Liver (tissue), 9 donors: ENCODE measurements around the gene AS3MT. TPM values are rescaled to one million over a fixed set of nuclear protein-coding genes. Genes with fewer than 3 reads are reported as not detected.

Experiments
- DNase-seq: peaks from one replicate; pipeline ENCODE4 v3.0.0-alpha.2; 2017; ENCODE audit warnings: low spot score
- H3K27ac ChIP-seq, 2 donors: one replicate each; pipeline ENCODE4 v1.7.0; 2013; ENCODE audit warnings: inconsistent platforms in 2 of 2, low read length in 2 of 2, control low read depth in 1 of 2, low read depth in 1 of 2, mild to moderate bottlenecking in 1 of 2
- H3K27me3 ChIP-seq, 4 donors: one replicate each; pipeline versions ENCODE4 v1.6.1 to v1.7.0; 2013; ENCODE audit warnings: low read length in 3 of 4, inconsistent platforms in 1 of 4, mild to moderate bottlenecking in 1 of 4, moderate library complexity in 1 of 4; ENCODE audit not compliant: control insufficient read depth in 4 of 4, insufficient read depth in 4 of 4
- H3K36me3 ChIP-seq, 4 donors: one replicate each; pipeline versions ENCODE4 v1.6.1 to v1.7.0; 2013; ENCODE audit warnings: low read length in 3 of 4, mild to moderate bottlenecking in 3 of 4, low read depth in 1 of 4, moderate library complexity in 1 of 4; ENCODE audit not compliant: control insufficient read depth in 4 of 4, insufficient read depth in 3 of 4
- H3K4me1 ChIP-seq, 4 donors: one replicate each; pipeline versions ENCODE4 v1.6.1 to v1.7.0; 2013; ENCODE audit warnings: low read length in 3 of 4, mild to moderate bottlenecking in 3 of 4, moderate library complexity in 1 of 4; ENCODE audit not compliant: control insufficient read depth in 4 of 4, insufficient read depth in 4 of 4
- H3K4me3 ChIP-seq, 3 donors: one replicate each; pipeline versions ENCODE4 v1.6.1 to v1.7.0; 2013; ENCODE audit warnings: low read length in 3 of 3, control low read depth in 1 of 3, low read depth in 1 of 3, mild to moderate bottlenecking in 1 of 3
- H3K9ac ChIP-seq, 2 donors: one replicate each; pipeline ENCODE4 v1.7.0; 2013; ENCODE audit warnings: low read length in 2 of 2, mild to moderate bottlenecking in 2 of 2, moderate library complexity in 2 of 2, control low read depth in 1 of 2, low read depth in 1 of 2
- H3K9me3 ChIP-seq, 4 donors: one replicate each; pipeline versions ENCODE4 v1.6.1 to v1.7.0; 2013; ENCODE audit warnings: low read length in 3 of 4; ENCODE audit not compliant: control insufficient read depth in 4 of 4
- EGR1 ChIP-seq, 2 donors: IDR thresholded peaks; 2 replicates each; pipeline ENCODE4 v1.6.1; 2016 to 2018; ENCODE audit warnings: antibody characterized with exemption in 2 of 2, low read depth in 2 of 2
- GABPA ChIP-seq, 2 donors: IDR thresholded peaks in 1 of 2; conservative IDR thresholded peaks in 1 of 2; 2 replicates each; pipeline ENCODE4 v1.6.1; 2016; ENCODE audit warnings: antibody characterized with exemption in 2 of 2, mild to moderate bottlenecking in 1 of 2, moderate library complexity in 1 of 2
- HNF4G ChIP-seq: IDR thresholded peaks from 2 replicates; pipeline ENCODE4 v1.6.1; 2016; ENCODE audit warnings: antibody characterized with exemption
- JUND ChIP-seq, 2 donors: IDR thresholded peaks; 2 replicates each; pipeline ENCODE4 v1.6.1; 2016; ENCODE audit warnings: antibody characterized with exemption in 2 of 2
- NR2F2 ChIP-seq: IDR thresholded peaks from 2 replicates; pipeline ENCODE4 v1.6.1; 2016; ENCODE audit warnings: antibody characterized with exemption
- RXRA ChIP-seq, 2 donors: IDR thresholded peaks; 2 replicates each; pipeline ENCODE4 v1.6.1; 2017 to 2018; ENCODE audit warnings: antibody characterized with exemption in 2 of 2, mild to moderate bottlenecking in 1 of 2
- SP1 ChIP-seq: IDR thresholded peaks from 2 replicates; pipeline ENCODE4 v1.6.1; 2018; ENCODE audit warnings: antibody characterized with exemption, mild to moderate bottlenecking
- TAF1 ChIP-seq: conservative IDR thresholded peaks from 2 replicates; pipeline ENCODE4 v1.6.1; 2016; ENCODE audit warnings: antibody characterized with exemption, mild to moderate bottlenecking
- YY1 ChIP-seq: IDR thresholded peaks from 2 replicates; pipeline ENCODE4 v1.6.1; 2016; ENCODE audit warnings: antibody characterized with exemption, mild to moderate bottlenecking
- WGBS: extraction: QIAGEN DNeasy Blood & Tissue Kit; methylation state at CpG from one replicate; pipeline ENCODE4 v1.1.7; 2013; 5-methylcytosine and 5-hydroxymethylcytosine counted together
- polyA plus RNA-seq, 2 donors: library from polyadenylated mRNA; stranded (reverse) in 1 of 2; unstranded in 1 of 2; fragments of 200-250 nt in 1 of 2; fragments of >200 nt in 1 of 2; fragmentation: Nextera tagmentation in 1 of 2; extraction: Ambion mirVana in 1 of 2; gene quantifications; one replicate each; pipeline versions ENCODE4 v1.2.1 to v1.2.3, GENCODE V29; 2013 to 2015
- total RNA-seq, 2 donors: library from RNA; depleted of rRNA; stranded (reverse); fragments of >200 nt; gene quantifications; one replicate each; pipeline ENCODE4 v1.2.3, GENCODE V29; 2014
- TF ChIP-seq, protein P1 (sequence below): fragments of 150-350 bp; IDR thresholded peaks from 2 replicates; pipeline ENCODE4 v1.5.1; 2017; ENCODE audit warnings: improper control_type of control experiment, low read depth, low read length; ENCODE audit not compliant: missing input control
- TF ChIP-seq, protein P2 (sequence below): IDR thresholded peaks from 2 replicates; pipeline ENCODE4 v1.6.1; 2016; ENCODE audit warnings: antibody characterized with exemption, mild to moderate bottlenecking
- TF ChIP-seq, protein P3 (sequence below): IDR thresholded peaks from 2 replicates; pipeline ENCODE4 v1.6.1; 2016; ENCODE audit warnings: antibody characterized with exemption
- donor health status: healthy.
- donor health status: healthy.
- donor health status: healthy.
- donor health status: healthy.
- donor health status: healthy.

The AS3MT gene
- total and polyA plus RNA-seq, 4 donors = 13.4 to 38.1 (median 16.2) TPM

DNA sequence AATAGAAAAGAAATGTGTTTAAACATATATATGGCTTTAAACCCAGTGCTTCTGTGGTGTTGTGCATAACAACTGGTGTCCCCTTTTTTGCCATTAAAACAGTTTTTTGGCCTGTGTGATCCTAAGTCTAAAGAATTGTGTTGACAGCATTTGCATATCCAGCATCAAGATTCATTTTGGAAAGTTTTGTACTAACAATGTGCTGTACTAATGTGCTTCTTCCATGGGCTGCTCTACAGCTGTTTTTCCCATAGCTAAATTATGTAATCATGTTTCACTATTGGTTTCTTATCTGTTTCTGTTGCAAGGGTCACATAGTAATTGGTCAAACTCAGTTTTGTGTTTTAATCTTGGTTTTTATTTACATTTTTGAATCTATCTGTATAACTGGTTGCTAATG lies 54.3 kb downstream of the AS3MT start:
- H3K27ac ChIP-seq = peak overlapping the region in 1 of 2 donors; percentile 20
- H3K27me3 ChIP-seq = no peaks in the 10 kb centered on the region
- no peak for DNase-seq
- no peak overlapping the region for H3K9ac ChIP-seq
- H3K4me3 ChIP-seq = no peak overlapping the region
- H3K9me3 ChIP-seq = no peaks in the 10 kb centered on the region
- no peak for TF ChIP-seq EGR1 (IDR thresholded peaks at IDR 0.05; ENCODE audit: low read depth in 2 of 2)
- peaks cover 0 to 6% (median 1%) of the 10 kb centered on the region in 4 donors for H3K36me3 ChIP-seq
- H3K4me1 ChIP-seq = peaks cover 9 to 42% (median 32%) of the 10 kb centered on the region in 4 donors

DNA sequence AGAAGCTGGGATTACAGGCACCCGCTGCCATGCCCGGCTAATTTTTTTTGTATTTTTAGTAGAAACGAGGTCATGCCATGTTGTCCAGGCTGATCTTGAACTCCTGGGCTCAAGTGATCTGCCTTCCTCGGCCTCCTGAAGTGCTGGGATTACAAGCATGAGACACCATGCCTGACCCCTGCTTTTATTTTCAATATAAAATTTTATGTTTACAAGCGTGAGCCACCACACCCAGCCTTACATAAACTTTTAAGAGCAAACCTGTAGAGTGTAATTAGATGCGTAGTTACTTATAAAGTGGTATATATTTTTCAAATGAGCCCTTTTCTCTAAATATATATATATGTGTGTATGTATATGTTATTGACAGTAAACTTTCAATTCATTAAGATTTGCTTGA lies 57.6 kb downstream of the AS3MT start:
- DNase-seq = no peak
- no peak overlapping the region for H3K9ac ChIP-seq

More for the DNA sequence above, 57.6 kb downstream of the AS3MT start:
- H3K36me3 ChIP-seq = peaks cover 0 to 6% (median 2%) of the 10 kb centered on the region in 4 donors
- H3K4me3 ChIP-seq = no peak overlapping the region
- WGBS = 90% methylated on average over 6 of the region's 6 CpGs
- TF ChIP-seq, protein P1, sequence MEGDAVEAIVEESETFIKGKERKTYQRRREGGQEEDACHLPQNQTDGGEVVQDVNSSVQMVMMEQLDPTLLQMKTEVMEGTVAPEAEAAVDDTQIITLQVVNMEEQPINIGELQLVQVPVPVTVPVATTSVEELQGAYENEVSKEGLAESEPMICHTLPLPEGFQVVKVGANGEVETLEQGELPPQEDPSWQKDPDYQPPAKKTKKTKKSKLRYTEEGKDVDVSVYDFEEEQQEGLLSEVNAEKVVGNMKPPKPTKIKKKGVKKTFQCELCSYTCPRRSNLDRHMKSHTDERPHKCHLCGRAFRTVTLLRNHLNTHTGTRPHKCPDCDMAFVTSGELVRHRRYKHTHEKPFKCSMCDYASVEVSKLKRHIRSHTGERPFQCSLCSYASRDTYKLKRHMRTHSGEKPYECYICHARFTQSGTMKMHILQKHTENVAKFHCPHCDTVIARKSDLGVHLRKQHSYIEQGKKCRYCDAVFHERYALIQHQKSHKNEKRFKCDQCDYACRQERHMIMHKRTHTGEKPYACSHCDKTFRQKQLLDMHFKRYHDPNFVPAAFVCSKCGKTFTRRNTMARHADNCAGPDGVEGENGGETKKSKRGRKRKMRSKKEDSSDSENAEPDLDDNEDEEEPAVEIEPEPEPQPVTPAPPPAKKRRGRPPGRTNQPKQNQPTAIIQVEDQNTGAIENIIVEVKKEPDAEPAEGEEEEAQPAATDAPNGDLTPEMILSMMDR = no peak
- TF ChIP-seq NR2F2 (no peak), SP1 (no peak), RXRA (IDR thresholded peaks at IDR 0.05) (no peak), GABPA (IDR thresholded peaks at IDR 0.05 in 1 of 2, conservative IDR thresholded peaks at IDR 0.05 in 1 of 2) (no peak), HNF4G (no peak), JUND (IDR thresholded peaks at IDR 0.05) (no peak), TAF1 (no peak), YY1 (no peak), EGR1 (IDR thresholded peaks at IDR 0.05; ENCODE audit: low read depth in 2 of 2) (no peak)
- TF ChIP-seq, protein P2, sequence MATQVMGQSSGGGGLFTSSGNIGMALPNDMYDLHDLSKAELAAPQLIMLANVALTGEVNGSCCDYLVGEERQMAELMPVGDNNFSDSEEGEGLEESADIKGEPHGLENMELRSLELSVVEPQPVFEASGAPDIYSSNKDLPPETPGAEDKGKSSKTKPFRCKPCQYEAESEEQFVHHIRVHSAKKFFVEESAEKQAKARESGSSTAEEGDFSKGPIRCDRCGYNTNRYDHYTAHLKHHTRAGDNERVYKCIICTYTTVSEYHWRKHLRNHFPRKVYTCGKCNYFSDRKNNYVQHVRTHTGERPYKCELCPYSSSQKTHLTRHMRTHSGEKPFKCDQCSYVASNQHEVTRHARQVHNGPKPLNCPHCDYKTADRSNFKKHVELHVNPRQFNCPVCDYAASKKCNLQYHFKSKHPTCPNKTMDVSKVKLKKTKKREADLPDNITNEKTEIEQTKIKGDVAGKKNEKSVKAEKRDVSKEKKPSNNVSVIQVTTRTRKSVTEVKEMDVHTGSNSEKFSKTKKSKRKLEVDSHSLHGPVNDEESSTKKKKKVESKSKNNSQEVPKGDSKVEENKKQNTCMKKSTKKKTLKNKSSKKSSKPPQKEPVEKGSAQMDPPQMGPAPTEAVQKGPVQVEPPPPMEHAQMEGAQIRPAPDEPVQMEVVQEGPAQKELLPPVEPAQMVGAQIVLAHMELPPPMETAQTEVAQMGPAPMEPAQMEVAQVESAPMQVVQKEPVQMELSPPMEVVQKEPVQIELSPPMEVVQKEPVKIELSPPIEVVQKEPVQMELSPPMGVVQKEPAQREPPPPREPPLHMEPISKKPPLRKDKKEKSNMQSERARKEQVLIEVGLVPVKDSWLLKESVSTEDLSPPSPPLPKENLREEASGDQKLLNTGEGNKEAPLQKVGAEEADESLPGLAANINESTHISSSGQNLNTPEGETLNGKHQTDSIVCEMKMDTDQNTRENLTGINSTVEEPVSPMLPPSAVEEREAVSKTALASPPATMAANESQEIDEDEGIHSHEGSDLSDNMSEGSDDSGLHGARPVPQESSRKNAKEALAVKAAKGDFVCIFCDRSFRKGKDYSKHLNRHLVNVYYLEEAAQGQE = no peak
- TF ChIP-seq, protein P3, sequence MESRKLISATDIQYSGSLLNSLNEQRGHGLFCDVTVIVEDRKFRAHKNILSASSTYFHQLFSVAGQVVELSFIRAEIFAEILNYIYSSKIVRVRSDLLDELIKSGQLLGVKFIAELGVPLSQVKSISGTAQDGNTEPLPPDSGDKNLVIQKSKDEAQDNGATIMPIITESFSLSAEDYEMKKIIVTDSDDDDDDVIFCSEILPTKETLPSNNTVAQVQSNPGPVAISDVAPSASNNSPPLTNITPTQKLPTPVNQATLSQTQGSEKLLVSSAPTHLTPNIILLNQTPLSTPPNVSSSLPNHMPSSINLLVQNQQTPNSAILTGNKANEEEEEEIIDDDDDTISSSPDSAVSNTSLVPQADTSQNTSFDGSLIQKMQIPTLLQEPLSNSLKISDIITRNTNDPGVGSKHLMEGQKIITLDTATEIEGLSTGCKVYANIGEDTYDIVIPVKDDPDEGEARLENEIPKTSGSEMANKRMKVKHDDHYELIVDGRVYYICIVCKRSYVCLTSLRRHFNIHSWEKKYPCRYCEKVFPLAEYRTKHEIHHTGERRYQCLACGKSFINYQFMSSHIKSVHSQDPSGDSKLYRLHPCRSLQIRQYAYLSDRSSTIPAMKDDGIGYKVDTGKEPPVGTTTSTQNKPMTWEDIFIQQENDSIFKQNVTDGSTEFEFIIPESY = no peak
- H3K27me3 ChIP-seq = no peaks in the 10 kb centered on the region
- no peaks in the 10 kb centered on the region for H3K9me3 ChIP-seq
- H3K27ac ChIP-seq = no peak overlapping the region
- H3K4me1 ChIP-seq = peaks cover 0 to 10% (median 7%) of the 10 kb centered on the region in 4 donors
